Measurements from ENCODE around the gene AZI2. TPM values are rescaled to one million over a fixed set of nuclear protein-coding genes. Genes with fewer than 3 reads are reported as not detected.
A peak's percentile ranks its signal among the peaks of the same experiment; 100 is the strongest.

Gene AZI2
- total and polyA plus RNA-seq, 10 of the 15 experiments (the other 5 are each of a cell fraction or from before 2014, with no cell fraction given): 19.9 to 91.7 (median 35.5) TPM

DNA sequence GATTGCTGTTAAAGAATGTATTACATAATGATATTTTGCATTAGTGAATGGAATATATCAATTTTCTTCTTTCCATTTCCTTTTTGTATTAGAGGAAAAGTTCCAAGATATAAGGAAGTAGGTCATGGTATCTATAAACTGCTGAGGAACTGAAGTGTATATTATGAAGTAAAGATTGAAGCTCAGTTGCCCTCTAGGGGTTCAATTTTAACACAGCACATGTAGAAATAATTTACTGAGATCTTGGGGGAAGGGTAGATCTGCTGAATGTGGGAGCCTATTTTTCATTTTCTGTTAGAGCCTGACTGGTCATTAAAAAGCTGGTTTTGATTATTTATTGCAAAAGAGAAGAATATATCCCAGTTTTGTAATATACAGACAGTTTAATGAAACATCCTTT lies 62.0 kb downstream of the AZI2 start (continued):
- TF ChIP-seq ZNF687 (IDR thresholded peaks at IDR 0.05): 0 out of 2 replicates have a peak, but pooled peaks have one; percentile 22
- TF ChIP-seq NFYB (IDR thresholded peaks at IDR 0.05; ENCODE audit: insufficient read depth, low read depth, low read length): no peak
- TF ChIP-seq IKZF2 (IDR thresholded peaks at IDR 0.05): 0 out of 4 replicates have a peak, but pooled peaks of 1 of the 2 experiments have one; percentile 32
- peak; percentile 59; the same call in 1 of the 2 replicates for TF ChIP-seq SMARCA5 (IDR thresholded peaks at IDR 0.05)
- TF ChIP-seq, protein P1, sequence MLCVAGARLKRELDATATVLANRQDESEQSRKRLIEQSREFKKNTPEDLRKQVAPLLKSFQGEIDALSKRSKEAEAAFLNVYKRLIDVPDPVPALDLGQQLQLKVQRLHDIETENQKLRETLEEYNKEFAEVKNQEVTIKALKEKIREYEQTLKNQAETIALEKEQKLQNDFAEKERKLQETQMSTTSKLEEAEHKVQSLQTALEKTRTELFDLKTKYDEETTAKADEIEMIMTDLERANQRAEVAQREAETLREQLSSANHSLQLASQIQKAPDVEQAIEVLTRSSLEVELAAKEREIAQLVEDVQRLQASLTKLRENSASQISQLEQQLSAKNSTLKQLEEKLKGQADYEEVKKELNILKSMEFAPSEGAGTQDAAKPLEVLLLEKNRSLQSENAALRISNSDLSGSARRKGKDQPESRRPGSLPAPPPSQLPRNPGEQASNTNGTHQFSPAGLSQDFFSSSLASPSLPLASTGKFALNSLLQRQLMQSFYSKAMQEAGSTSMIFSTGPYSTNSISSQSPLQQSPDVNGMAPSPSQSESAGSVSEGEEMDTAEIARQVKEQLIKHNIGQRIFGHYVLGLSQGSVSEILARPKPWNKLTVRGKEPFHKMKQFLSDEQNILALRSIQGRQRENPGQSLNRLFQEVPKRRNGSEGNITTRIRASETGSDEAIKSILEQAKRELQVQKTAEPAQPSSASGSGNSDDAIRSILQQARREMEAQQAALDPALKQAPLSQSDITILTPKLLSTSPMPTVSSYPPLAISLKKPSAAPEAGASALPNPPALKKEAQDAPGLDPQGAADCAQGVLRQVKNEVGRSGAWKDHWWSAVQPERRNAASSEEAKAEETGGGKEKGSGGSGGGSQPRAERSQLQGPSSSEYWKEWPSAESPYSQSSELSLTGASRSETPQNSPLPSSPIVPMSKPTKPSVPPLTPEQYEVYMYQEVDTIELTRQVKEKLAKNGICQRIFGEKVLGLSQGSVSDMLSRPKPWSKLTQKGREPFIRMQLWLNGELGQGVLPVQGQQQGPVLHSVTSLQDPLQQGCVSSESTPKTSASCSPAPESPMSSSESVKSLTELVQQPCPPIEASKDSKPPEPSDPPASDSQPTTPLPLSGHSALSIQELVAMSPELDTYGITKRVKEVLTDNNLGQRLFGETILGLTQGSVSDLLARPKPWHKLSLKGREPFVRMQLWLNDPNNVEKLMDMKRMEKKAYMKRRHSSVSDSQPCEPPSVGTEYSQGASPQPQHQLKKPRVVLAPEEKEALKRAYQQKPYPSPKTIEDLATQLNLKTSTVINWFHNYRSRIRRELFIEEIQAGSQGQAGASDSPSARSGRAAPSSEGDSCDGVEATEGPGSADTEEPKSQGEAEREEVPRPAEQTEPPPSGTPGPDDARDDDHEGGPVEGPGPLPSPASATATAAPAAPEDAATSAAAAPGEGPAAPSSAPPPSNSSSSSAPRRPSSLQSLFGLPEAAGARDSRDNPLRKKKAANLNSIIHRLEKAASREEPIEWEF (IDR thresholded peaks at IDR 0.05; ENCODE audit: insufficient replicate concordance, low read depth, low read length): peak; percentile 32
- TF ChIP-seq TCF3 (IDR thresholded peaks at IDR 0.05; ENCODE audit: borderline replicate concordance, insufficient read depth, low read depth, low read length): no peak
- TF ChIP-seq ZBED1 (IDR thresholded peaks at IDR 0.05; ENCODE audit: borderline replicate concordance): no peak
- TF ChIP-seq ZZZ3 (IDR thresholded peaks at IDR 0.05; ENCODE audit: control insufficient read depth, insufficient read length, low read depth): no peak
- 0 out of 2 replicates have a peak, but pooled peaks have one; percentile 8 for TF ChIP-seq NR2C1 (IDR thresholded peaks at IDR 0.05)
- peak; percentile 78 for TF ChIP-seq ZNF24 (IDR thresholded peaks at IDR 0.05)
- TF ChIP-seq NKRF (conservative IDR thresholded peaks at IDR 0.05): 0 out of 2 replicates have a peak, but pooled peaks have one; percentile 25
- peak; percentile 50; the same call in 1 of the 2 replicates for TF ChIP-seq ATF7 (IDR thresholded peaks at IDR 0.05; ENCODE audit: low read depth)
- peak; percentile 38; the same call in 1 of the 2 replicates for TF ChIP-seq CHD2 (IDR thresholded peaks at IDR 0.05; ENCODE audit: borderline replicate concordance, low read depth, low read length)
- no peak for TF ChIP-seq RUNX3 (IDR thresholded peaks at IDR 0.05; ENCODE audit: low read length)
- no peak for TF ChIP-seq EP300 (IDR thresholded peaks at IDR 0.05; ENCODE audit: borderline replicate concordance in 1 of 2, control insufficient read depth in 1 of 2, low read depth in 2 of 2, low read length in 2 of 2)
- TF ChIP-seq YY1 (IDR thresholded peaks at IDR 0.05; ENCODE audit: low read depth, low read length): no peak

All from GM12878 (cell line).